ENCODE measurements around the gene TMEM232.

TMEM232 gene

GRCh38 chr5:110463106-110463505 lies 263.4 kb downstream of the TMEM232 start:
- no peak overlapping the region for H2BK5ac ChIP-seq (ENCODE audit: low read length)
- H3K36me3 ChIP-seq (replicated peaks in 1 of 2; ENCODE audit: control insufficient read depth in 2 of 2, insufficient read depth in 2 of 2, low read length in 2 of 2): no peaks in the 10 kb centered on the region
- H3K4me1 ChIP-seq (ENCODE audit: control insufficient read depth in 2 of 2, insufficient read depth in 1 of 2, low read depth in 1 of 2, low read length in 2 of 2): no peaks in the 10 kb centered on the region
- H3K9me3 ChIP-seq (replicated peaks in 1 of 2; ENCODE audit: control insufficient read depth in 2 of 2, insufficient read depth in 1 of 2, low read depth in 1 of 2, low read length in 2 of 2): no peaks in the 10 kb centered on the region
- H2AFZ ChIP-seq (ENCODE audit: low read length): no peak overlapping the region
- no peak overlapping the region for H3K4ac ChIP-seq (ENCODE audit: low read length)
- H3K23ac ChIP-seq (ENCODE audit: low read depth, low read length, poor library complexity): no peak overlapping the region
- no peak overlapping the region for H3K14ac ChIP-seq (ENCODE audit: low read length)
- H2AK5ac ChIP-seq (ENCODE audit: low read depth, low read length): no peak overlapping the region
- H2BK15ac ChIP-seq (ENCODE audit: low read length): no peak overlapping the region
- H4K91ac ChIP-seq (ENCODE audit: low read depth, low read length, poor library complexity): no peak overlapping the region
- no CpG with 5 or more reads among the region's 2 CpGs for WGBS, 2 donors (ENCODE audit: extremely low coverage in 2 of 2, insufficient read length in 2 of 2, insufficient replicate concordance in 1 of 2)
- no peaks in the 10 kb centered on the region for H3K79me1 ChIP-seq (ENCODE audit: low read depth, low read length)
- H2BK120ac ChIP-seq (ENCODE audit: low read depth, low read length): no peak overlapping the region
- H3K4me2 ChIP-seq (ENCODE audit: insufficient read depth, low read length, poor library complexity, severe bottlenecking): no peak overlapping the region
- no peak overlapping the region for H4K8ac ChIP-seq (ENCODE audit: low read depth, low read length)
- H2BK12ac ChIP-seq (ENCODE audit: low read length): no peak overlapping the region
- H3K9ac ChIP-seq (ENCODE audit: low read depth, low read length, poor library complexity): no peak overlapping the region
- no peak for DNase-seq (ENCODE audit: low spot score)
- H3K27me3 ChIP-seq (ENCODE audit: control insufficient read depth in 3 of 3, insufficient read depth in 3 of 3, low read depth in 1 of 3, low read length in 3 of 3): no peaks in the 10 kb centered on the region
- H3K4me3 ChIP-seq (ENCODE audit: low read length in 2 of 2): no peak overlapping the region
- H3K27ac ChIP-seq (replicated peaks; ENCODE audit: low read length): no peak overlapping the region
- no peak overlapping the region for H3K18ac ChIP-seq (ENCODE audit: low read length)

- Histone ChIP-seq H2AFZ (ENCODE audit: low read length) (no peak overlapping the region), H3K4me3 (ENCODE audit: low read length in 2 of 2) (no peak overlapping the region), H3K9me3 (replicated peaks in 1 of 2; ENCODE audit: control insufficient read depth in 2 of 2, insufficient read depth in 1 of 2, low read depth in 1 of 2, low read length in 2 of 2) (no peaks in the 10 kb centered on the region), H3K14ac (ENCODE audit: low read length) (no peak overlapping the region), H3K23ac (ENCODE audit: low read depth, low read length, poor library complexity) (no peak overlapping the region), H4K8ac (ENCODE audit: low read depth, low read length) (no peak overlapping the region), H3K27ac (replicated peaks; ENCODE audit: low read length) (no peak overlapping the region), H2BK5ac (ENCODE audit: low read length) (no peak overlapping the region), H3K18ac (ENCODE audit: low read length) (no peak overlapping the region), H3K27me3 (ENCODE audit: control insufficient read depth in 3 of 3, insufficient read depth in 3 of 3, low read depth in 1 of 3, low read length in 3 of 3) (no peaks in the 10 kb centered on the region), H2AK5ac (ENCODE audit: low read depth, low read length) (no peak overlapping the region), H2BK120ac (ENCODE audit: low read depth, low read length) (no peak overlapping the region), H2BK12ac (ENCODE audit: low read length) (no peak overlapping the region), H2BK15ac (ENCODE audit: low read length) (no peak overlapping the region), H3K4me1 (ENCODE audit: control insufficient read depth in 2 of 2, insufficient read depth in 1 of 2, low read depth in 1 of 2, low read length in 2 of 2) (no peaks in the 10 kb centered on the region), H3K79me1 (ENCODE audit: low read depth, low read length) (no peaks in the 10 kb centered on the region), H3K4me2 (ENCODE audit: insufficient read depth, low read length, poor library complexity, severe bottlenecking) (no peak overlapping the region), H3K9ac (ENCODE audit: low read depth, low read length, poor library complexity) (no peak overlapping the region), H4K91ac (ENCODE audit: low read depth, low read length, poor library complexity) (no peak overlapping the region), H3K4ac (ENCODE audit: low read length) (no peak overlapping the region), H3K36me3 (replicated peaks in 1 of 2; ENCODE audit: control insufficient read depth in 2 of 2, insufficient read depth in 2 of 2, low read length in 2 of 2) (no peaks in the 10 kb centered on the region)
- DNase-seq (ENCODE audit: low spot score): no peak
- WGBS, 2 donors (ENCODE audit: extremely low coverage in 2 of 2, insufficient read length in 2 of 2, insufficient replicate concordance in 1 of 2): no CpG with 5 or more reads among the region's 4 CpGs
These were observed 265.6 kb downstream of the TMEM232 start for GRCh38 chr5:110460837-110461236.

- Histone ChIP-seq H3K27me3 (ENCODE audit: control insufficient read depth in 3 of 3, insufficient read depth in 3 of 3, low read depth in 1 of 3, low read length in 3 of 3) (no peaks in the 10 kb centered on the region), H4K91ac (ENCODE audit: low read depth, low read length, poor library complexity) (no peak overlapping the region), H2BK120ac (ENCODE audit: low read depth, low read length) (no peak overlapping the region), H3K4me3 (ENCODE audit: low read length in 2 of 2) (no peak overlapping the region), H3K27ac (replicated peaks; ENCODE audit: low read length) (no peak overlapping the region), H3K36me3 (replicated peaks in 1 of 2; ENCODE audit: control insufficient read depth in 2 of 2, insufficient read depth in 2 of 2, low read length in 2 of 2) (no peaks in the 10 kb centered on the region), H3K14ac (ENCODE audit: low read length) (no peak overlapping the region), H2AK5ac (ENCODE audit: low read depth, low read length) (no peak overlapping the region), H3K79me1 (ENCODE audit: low read depth, low read length) (no peaks in the 10 kb centered on the region), H2BK15ac (ENCODE audit: low read length) (no peak overlapping the region), H2AFZ (ENCODE audit: low read length) (no peak overlapping the region), H3K9ac (ENCODE audit: low read depth, low read length, poor library complexity) (no peak overlapping the region), H3K4me2 (ENCODE audit: insufficient read depth, low read length, poor library complexity, severe bottlenecking) (no peak overlapping the region), H3K9me3 (replicated peaks in 1 of 2; ENCODE audit: control insufficient read depth in 2 of 2, insufficient read depth in 1 of 2, low read depth in 1 of 2, low read length in 2 of 2) (no peaks in the 10 kb centered on the region), H2BK5ac (ENCODE audit: low read length) (no peak overlapping the region), H3K18ac (ENCODE audit: low read length) (no peak overlapping the region), H3K23ac (ENCODE audit: low read depth, low read length, poor library complexity) (no peak overlapping the region), H3K4ac (ENCODE audit: low read length) (no peak overlapping the region), H2BK12ac (ENCODE audit: low read length) (no peak overlapping the region), H3K4me1 (ENCODE audit: control insufficient read depth in 2 of 2, insufficient read depth in 1 of 2, low read depth in 1 of 2, low read length in 2 of 2) (no peaks in the 10 kb centered on the region), H4K8ac (ENCODE audit: low read depth, low read length) (no peak overlapping the region)
- WGBS, 2 donors (ENCODE audit: extremely low coverage in 2 of 2, insufficient read length in 2 of 2, insufficient replicate concordance in 1 of 2): no CpG with 5 or more reads among the region's 1 CpG
- DNase-seq (ENCODE audit: low spot score): no peak
These were observed 268.2 kb downstream of the TMEM232 start for GRCh38 chr5:110458313-110458712.

- Histone ChIP-seq H4K8ac (ENCODE audit: low read depth, low read length) (no peak overlapping the region), H3K79me1 (ENCODE audit: low read depth, low read length) (no peaks in the 10 kb centered on the region)
These were observed 283.6 kb downstream of the TMEM232 start for GRCh38 chr5:110442856-110443255.

More at GRCh38 chr5:110442856-110443255, 283.6 kb downstream of the TMEM232 start:
- no peak overlapping the region for H3K4me2 ChIP-seq (ENCODE audit: insufficient read depth, low read length, poor library complexity, severe bottlenecking)
- no peaks in the 10 kb centered on the region for H3K27me3 ChIP-seq (ENCODE audit: control insufficient read depth in 3 of 3, insufficient read depth in 3 of 3, low read depth in 1 of 3, low read length in 3 of 3)
- H3K36me3 ChIP-seq (replicated peaks in 1 of 2; ENCODE audit: control insufficient read depth in 2 of 2, insufficient read depth in 2 of 2, low read length in 2 of 2): no peaks in the 10 kb centered on the region
- H2BK120ac ChIP-seq (ENCODE audit: low read depth, low read length): no peak overlapping the region
- no peak overlapping the region for H3K27ac ChIP-seq (replicated peaks; ENCODE audit: low read length)
- WGBS, 2 donors (ENCODE audit: extremely low coverage in 2 of 2, insufficient read length in 2 of 2, insufficient replicate concordance in 1 of 2): no CpG with 5 or more reads among the region's 4 CpGs
- H3K23ac ChIP-seq (ENCODE audit: low read depth, low read length, poor library complexity): no peak overlapping the region
- H3K18ac ChIP-seq (ENCODE audit: low read length): no peak overlapping the region
- H3K9me3 ChIP-seq (replicated peaks in 1 of 2; ENCODE audit: control insufficient read depth in 2 of 2, insufficient read depth in 1 of 2, low read depth in 1 of 2, low read length in 2 of 2): peaks cover 0 to 2% of the 10 kb centered on the region in 2 donors
- H2BK12ac ChIP-seq (ENCODE audit: low read length): no peak overlapping the region
- no peak overlapping the region for H2AK5ac ChIP-seq (ENCODE audit: low read depth, low read length)
- no peak overlapping the region for H3K9ac ChIP-seq (ENCODE audit: low read depth, low read length, poor library complexity)
- DNase-seq (ENCODE audit: low spot score): no peak
- no peak overlapping the region for H2BK15ac ChIP-seq (ENCODE audit: low read length)
- H3K4ac ChIP-seq (ENCODE audit: low read length): no peak overlapping the region
- H3K4me1 ChIP-seq (ENCODE audit: control insufficient read depth in 2 of 2, insufficient read depth in 1 of 2, low read depth in 1 of 2, low read length in 2 of 2): peaks cover 0 to 3% of the 10 kb centered on the region in 2 donors
- H4K91ac ChIP-seq (ENCODE audit: low read depth, low read length, poor library complexity): no peak overlapping the region
- H3K14ac ChIP-seq (ENCODE audit: low read length): no peak overlapping the region
- H2BK5ac ChIP-seq (ENCODE audit: low read length): no peak overlapping the region
- H3K4me3 ChIP-seq (ENCODE audit: low read length in 2 of 2): no peak overlapping the region
- H2AFZ ChIP-seq (ENCODE audit: low read length): no peak overlapping the region
